HG03097 (cell line): Measurements from ENCODE around the gene CEP164.
"Not testable (repeated sequence)": the region's sequence is repeated elsewhere in the genome, so short reads cannot be mapped to it uniquely, and the experiment has no call there.

ENCODE experiments used
- ATAC-seq: cut with Tn5 transposase; IDR thresholded peaks from one replicate; pipeline ENCODE4 v1.9.1; 2021; ENCODE audit not compliant: unreplicated experiment, low FRiP score

CEP164 gene

DNA sequence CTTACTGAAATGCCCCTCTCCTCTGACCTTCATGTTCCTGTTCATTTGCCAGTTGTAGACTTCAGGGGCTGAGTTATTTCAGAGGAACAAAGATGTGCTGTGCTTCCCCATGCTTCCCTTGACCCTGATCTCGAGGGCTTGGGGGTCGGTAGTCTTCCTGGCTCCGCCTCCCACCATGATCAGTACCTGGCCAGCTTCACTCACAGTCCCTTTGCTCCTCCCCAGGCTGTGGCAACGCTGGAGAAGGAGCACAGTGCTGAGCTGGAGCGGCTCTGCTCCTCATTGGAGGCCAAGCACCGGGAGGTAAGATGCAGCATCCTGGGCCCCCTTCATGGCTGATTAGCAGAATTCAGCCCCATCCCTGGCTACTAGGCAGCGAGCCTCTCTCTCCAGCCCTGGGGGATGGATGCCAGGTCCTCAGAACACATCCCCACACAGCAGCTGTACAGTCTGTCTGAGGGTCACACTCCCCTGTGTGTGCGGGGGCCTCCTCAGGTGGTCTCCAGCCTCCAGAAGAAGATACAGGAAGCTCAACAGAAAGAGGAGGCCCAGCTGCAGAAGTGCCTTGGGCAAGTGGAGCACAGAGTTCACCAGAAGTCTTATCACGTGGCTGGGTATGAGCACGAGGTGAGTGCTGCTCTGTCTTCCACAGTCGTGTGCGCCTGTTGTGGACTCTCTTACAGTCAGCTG, 64.5 kb downstream of the CEP164 start:
- ATAC-seq: no peak

DNA sequence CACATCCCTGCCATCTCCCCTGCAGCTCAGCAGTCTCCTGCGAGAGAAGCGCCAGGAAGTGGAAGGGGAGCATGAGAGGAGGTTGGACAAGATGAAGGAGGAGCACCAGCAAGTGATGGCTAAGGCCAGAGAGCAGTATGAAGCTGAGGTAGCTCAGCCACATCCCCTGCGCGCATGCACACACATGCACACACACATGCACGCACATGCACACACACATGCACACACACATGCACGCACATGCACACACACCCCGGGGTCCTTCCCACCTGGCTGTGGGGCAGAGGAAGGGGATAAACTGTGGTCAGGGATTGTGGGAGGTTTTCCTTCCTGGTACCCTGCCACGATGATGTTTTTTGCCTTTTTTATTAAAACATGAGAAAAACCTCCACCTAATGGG, 65.3 kb downstream of the CEP164 start:
- no peak for ATAC-seq

GRCh38 chr11:117394221-117394925, 66.7 kb downstream of the CEP164 start:
- ATAC-seq: no peak

GRCh38 chr11:117395476-117395875, 67.8 kb downstream of the CEP164 start:
- no peak for ATAC-seq

- ATAC-seq: no peak
Observed at GRCh38 chr11:117396970-117397369, 69.3 kb downstream of the CEP164 start.

DNA sequence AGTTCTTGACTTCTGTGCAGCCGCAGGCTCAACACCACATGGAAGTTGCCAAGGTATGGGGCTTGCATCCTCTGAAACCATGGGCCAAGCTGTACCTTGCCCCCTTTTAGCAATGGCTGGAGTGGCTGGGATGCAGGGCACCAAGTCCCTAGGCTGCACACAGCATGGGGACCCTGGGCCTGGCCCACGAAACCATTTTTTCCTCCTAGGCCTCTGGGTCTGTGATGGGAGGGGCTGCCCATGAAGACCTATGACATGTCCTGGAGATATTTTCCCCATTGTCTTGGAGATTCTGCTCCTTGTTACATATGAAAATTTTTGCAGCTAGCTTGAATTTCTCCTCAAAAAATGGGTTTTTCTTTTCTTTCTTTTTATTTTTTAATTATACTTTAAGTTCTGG, 71.0 kb downstream of the CEP164 start:
- not testable (repeated sequence) for ATAC-seq

- not testable (repeated sequence) for ATAC-seq
Observed at GRCh38 chr11:117399100-117399840, 71.6 kb downstream of the CEP164 start.

GRCh38 chr11:117405898-117406297, 78.2 kb downstream of the CEP164 start:
- ATAC-seq: not testable (repeated sequence)

- no peak for ATAC-seq
Observed at GRCh38 chr11:117407016-117407415, 79.4 kb downstream of the CEP164 start.

DNA sequence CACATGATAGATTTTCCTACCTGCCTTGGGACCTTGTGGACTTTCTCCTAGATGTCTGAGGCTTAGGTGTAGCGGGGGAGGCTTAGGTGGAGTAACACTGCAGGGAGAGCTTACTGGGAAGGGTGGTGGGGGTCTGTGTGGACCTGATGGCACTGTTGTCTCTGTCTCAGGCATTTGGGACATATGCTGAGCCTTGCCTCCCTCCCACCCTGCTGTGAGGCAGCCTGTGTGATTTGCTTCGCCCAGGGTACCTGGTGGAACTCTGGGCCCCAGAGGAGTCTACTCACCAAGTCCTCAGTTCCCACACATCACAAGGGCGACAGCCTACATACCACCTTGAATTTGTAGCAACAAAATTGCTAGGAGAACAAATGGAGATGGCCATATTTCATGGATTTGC, 80.7 kb downstream of the CEP164 start:
- ATAC-seq: no peak

GRCh38 chr11:117409511-117409910, 81.9 kb downstream of the CEP164 start:
- no peak for ATAC-seq

- ATAC-seq: no peak
Observed at GRCh38 chr11:117410238-117410637, 82.6 kb downstream of the CEP164 start.

- no peak for ATAC-seq
Observed at GRCh38 chr11:117410861-117411710, 83.4 kb downstream of the CEP164 start.

DNA sequence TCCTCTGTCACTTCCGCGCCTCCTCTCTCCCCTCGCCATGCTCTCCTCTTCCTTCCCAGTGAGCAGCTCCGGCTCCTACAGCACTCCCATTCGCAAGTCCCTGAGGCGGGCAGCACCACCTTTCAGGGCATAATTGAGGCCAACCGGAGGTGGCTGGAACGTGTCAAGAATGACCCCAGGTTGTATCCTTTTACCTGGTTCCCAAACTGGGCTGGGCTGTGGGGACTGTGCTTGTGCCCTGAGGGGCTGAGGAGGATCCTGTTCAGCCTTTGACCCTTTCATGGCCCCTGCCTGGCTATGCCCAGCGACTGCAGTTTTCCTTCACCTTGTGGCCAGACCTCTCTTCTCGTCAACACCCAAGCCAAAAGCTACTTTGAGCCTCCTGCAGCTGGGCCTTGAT, 84.1 kb downstream of the CEP164 start:
- ATAC-seq: no peak

DNA sequence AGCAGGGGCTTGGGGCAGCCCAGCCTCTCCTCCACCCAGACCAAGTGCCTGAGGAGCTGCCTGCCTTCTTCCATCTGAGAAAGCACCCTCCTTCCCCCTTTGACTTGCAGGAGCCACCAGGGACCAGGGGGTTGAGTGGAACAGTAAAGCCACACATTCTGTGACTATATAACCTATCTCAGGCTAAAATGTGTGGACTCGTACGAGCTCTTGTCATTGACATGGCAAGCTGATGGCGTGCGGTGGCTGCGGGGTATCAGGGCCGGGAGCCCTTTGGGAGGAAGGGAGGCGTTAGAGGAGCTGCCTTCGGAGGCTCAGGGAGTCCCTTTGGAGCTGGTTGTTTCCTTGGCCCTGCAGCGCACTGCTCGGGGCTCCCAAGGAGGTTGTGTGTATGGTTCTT, 84.5 kb downstream of the CEP164 start:
- ATAC-seq: no peak

GRCh38 chr11:117412653-117413275, 85.1 kb downstream of the CEP164 start:
- no peak for ATAC-seq

GRCh38 chr11:117413616-117414015, 86.0 kb downstream of the CEP164 start:
- ATAC-seq: no peak

GRCh38 chr11:117414724-117415123, 87.1 kb downstream of the CEP164 start:
- no peak for ATAC-seq

DNA sequence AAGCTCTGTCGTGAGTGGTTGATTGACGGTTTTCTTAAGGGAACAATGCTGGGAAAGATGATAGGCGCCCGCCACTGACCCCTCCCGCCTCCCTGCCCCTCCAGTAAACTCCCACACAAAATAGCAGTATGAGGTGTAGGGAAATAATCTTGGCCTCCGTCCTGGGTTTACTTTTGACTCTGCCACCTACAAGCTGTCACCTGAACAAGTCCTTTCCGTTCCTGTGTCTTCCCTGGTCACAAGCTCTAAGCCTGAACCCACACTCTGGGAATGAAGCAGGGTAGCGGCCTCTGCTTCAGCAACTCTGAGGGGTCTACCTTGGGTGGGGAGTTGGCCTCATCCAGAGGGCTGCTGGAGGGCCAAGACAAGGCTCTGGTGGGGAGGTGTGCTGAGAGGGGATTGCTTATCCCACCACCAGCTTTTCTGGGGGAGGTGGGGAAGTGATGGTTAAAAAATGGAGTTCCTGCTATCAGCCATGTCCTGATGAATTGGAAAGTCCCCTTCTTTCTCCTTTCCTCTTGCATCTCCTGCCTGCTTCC, 87.8 kb downstream of the CEP164 start:
- no peak for ATAC-seq

- no peak for ATAC-seq
Observed at GRCh38 chr11:117417342-117417741, 89.7 kb downstream of the CEP164 start.
